ENCODE measurements around the gene WWC2.

WWC2 gene

GRCh38 chr4:183264614-183265013 is 165.6 kb downstream of the WWC2 start:
- Histone ChIP-seq H3K4me1 (peaks cover 4% of the 10 kb centered on the region), H3K79me2 (no peaks in the 10 kb centered on the region), H3K4me2 (ENCODE audit: low read length) (no peak overlapping the region), H3K36me3 (ENCODE audit: control insufficient read depth, insufficient read depth, low read length) (no peaks in the 10 kb centered on the region), H3K4me3 (ENCODE audit: low read depth, low read length) (no peak overlapping the region), H3K27me3 (ENCODE audit: control insufficient read depth, insufficient read depth, low read length) (no peaks in the 10 kb centered on the region), H3K27ac (no peak overlapping the region), H3K9ac (no peak overlapping the region), H3K9me3 (ENCODE audit: control insufficient read depth, low read length) (no peaks in the 10 kb centered on the region), H2AFZ (no peak overlapping the region)
- TF ChIP-seq, protein P1, sequence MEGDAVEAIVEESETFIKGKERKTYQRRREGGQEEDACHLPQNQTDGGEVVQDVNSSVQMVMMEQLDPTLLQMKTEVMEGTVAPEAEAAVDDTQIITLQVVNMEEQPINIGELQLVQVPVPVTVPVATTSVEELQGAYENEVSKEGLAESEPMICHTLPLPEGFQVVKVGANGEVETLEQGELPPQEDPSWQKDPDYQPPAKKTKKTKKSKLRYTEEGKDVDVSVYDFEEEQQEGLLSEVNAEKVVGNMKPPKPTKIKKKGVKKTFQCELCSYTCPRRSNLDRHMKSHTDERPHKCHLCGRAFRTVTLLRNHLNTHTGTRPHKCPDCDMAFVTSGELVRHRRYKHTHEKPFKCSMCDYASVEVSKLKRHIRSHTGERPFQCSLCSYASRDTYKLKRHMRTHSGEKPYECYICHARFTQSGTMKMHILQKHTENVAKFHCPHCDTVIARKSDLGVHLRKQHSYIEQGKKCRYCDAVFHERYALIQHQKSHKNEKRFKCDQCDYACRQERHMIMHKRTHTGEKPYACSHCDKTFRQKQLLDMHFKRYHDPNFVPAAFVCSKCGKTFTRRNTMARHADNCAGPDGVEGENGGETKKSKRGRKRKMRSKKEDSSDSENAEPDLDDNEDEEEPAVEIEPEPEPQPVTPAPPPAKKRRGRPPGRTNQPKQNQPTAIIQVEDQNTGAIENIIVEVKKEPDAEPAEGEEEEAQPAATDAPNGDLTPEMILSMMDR (IDR thresholded peaks at IDR 0.05), result no peak

DNA sequence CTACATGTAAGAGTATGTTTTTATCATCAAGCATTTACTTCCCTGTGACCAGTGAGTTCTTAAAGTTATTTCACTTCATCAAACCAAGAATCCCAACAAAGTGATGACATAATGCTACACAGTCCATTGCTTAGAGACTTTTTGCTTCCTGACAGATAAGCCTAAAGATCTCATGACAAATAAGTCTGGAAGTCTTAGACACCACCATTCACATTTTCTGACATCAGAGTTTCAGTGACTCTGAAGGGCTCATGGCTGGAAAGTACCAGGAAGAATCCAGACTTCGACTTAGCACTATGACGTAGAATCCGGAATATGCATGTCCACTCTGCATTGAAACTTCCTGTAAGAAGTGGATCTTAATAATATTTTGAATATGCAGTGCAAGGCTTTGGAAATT is 167.3 kb downstream of the WWC2 start:
- Histone ChIP-seq H3K4me3 (ENCODE audit: low read depth, low read length) (no peak overlapping the region), H3K4me2 (ENCODE audit: low read length) (no peak overlapping the region), H3K9me3 (ENCODE audit: control insufficient read depth, low read length) (no peaks in the 10 kb centered on the region), H3K27ac (no peak overlapping the region), H2AFZ (no peak overlapping the region), H3K79me2 (no peaks in the 10 kb centered on the region), H3K27me3 (ENCODE audit: control insufficient read depth, insufficient read depth, low read length) (no peaks in the 10 kb centered on the region), H3K4me1 (peaks cover 4% of the 10 kb centered on the region), H3K36me3 (ENCODE audit: control insufficient read depth, insufficient read depth, low read length) (no peaks in the 10 kb centered on the region), H3K9ac (no peak overlapping the region)
- TF ChIP-seq, protein P1 (IDR thresholded peaks at IDR 0.05), result no peak

DNA sequence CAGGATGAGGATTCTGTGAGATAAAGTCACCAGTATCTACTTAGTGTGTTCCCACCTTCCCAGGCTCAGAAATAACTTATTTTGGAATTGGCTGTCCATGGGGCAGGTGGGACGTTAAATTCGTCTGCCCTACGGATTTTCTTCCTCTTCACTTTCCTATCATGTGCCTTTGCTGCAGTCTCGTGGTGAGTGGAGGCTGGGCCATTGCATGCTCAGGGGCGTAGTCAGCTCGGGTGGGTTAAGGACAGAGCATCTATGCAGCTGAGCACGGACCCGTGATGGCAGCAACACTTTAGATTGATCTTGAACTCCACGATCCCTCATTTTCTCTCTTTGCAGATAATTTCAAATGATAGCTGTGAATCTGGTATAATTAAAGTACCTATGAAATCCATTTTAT is 169.5 kb downstream of the WWC2 start:
- no peaks in the 10 kb centered on the region for H3K4me1 ChIP-seq

DNA sequence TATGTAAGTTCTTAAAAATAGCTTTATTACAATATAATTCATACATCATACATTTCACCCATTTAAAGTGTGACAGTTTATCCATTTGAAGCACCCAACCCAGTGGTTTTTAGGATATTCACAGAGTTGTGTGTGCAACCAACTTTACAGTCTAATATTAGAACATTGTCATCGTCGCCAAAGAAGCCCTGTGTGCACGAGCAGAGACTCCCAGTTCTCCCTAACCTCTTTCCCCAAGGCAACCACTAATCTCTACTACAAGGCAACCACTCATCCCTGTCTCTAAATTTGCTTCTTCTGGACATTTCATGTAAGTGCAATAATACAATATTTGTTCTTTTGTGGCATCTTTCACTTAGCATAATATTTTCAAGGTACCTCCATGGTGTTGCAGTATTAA is 173.3 kb downstream of the WWC2 start:
- H3K4me3 ChIP-seq (ENCODE audit: low read depth, low read length), result no peak overlapping the region
- no peak overlapping the region for H2AFZ ChIP-seq
- no peak overlapping the region for H3K27ac ChIP-seq
- no peaks in the 10 kb centered on the region for H3K9me3 ChIP-seq (ENCODE audit: control insufficient read depth, low read length)
- no peaks in the 10 kb centered on the region for H3K4me1 ChIP-seq
- TF ChIP-seq, protein P1 (IDR thresholded peaks at IDR 0.05), result no peak
- no peaks in the 10 kb centered on the region for H3K27me3 ChIP-seq (ENCODE audit: control insufficient read depth, insufficient read depth, low read length)
- no peak overlapping the region for H3K9ac ChIP-seq
- H3K36me3 ChIP-seq (ENCODE audit: control insufficient read depth, insufficient read depth, low read length), result no peaks in the 10 kb centered on the region
- no peak overlapping the region for H3K4me2 ChIP-seq (ENCODE audit: low read length)
- no peaks in the 10 kb centered on the region for H3K79me2 ChIP-seq

More for the DNA sequence above, 169.5 kb downstream of the WWC2 start:
- H3K27me3 ChIP-seq (ENCODE audit: control insufficient read depth, insufficient read depth, low read length), result no peaks in the 10 kb centered on the region
- no peak overlapping the region for H3K4me2 ChIP-seq (ENCODE audit: low read length)
- H3K27ac ChIP-seq, result no peak overlapping the region
- no peaks in the 10 kb centered on the region for H3K9me3 ChIP-seq (ENCODE audit: control insufficient read depth, low read length)
- H3K79me2 ChIP-seq, result no peaks in the 10 kb centered on the region
- H2AFZ ChIP-seq, result no peak overlapping the region
- TF ChIP-seq, protein P1 (IDR thresholded peaks at IDR 0.05), result no peak
- H3K36me3 ChIP-seq (ENCODE audit: control insufficient read depth, insufficient read depth, low read length), result no peaks in the 10 kb centered on the region
- no peak overlapping the region for H3K4me3 ChIP-seq (ENCODE audit: low read depth, low read length)
- H3K9ac ChIP-seq, result no peak overlapping the region

DNA sequence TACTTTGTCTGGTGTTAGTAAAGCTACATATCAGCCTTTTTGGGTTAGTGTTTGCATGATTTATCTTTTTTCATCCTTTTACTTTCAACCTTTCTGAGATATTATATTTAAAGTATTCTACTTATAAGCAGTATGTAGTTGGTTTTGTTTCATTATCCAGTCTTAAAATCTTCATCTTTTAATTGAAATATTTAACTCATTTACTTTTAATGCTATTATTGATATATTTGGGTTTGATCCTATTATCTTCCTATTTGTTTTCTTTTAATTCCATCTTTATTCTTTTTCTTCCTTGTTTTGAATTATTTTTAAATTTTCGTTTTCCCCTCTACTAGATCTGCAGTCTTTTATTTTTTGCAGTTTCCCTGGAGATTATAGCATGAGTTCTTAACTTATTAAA is 177.0 kb downstream of the WWC2 start:
- no peak overlapping the region for H3K9ac ChIP-seq
- H3K36me3 ChIP-seq (ENCODE audit: control insufficient read depth, insufficient read depth, low read length), result no peaks in the 10 kb centered on the region
- H3K27ac ChIP-seq, result no peak overlapping the region
- no peaks in the 10 kb centered on the region for H3K79me2 ChIP-seq
- H3K9me3 ChIP-seq (ENCODE audit: control insufficient read depth, low read length), result no peaks in the 10 kb centered on the region
- H3K4me1 ChIP-seq, result no peaks in the 10 kb centered on the region
- no peak overlapping the region for H3K4me3 ChIP-seq (ENCODE audit: low read depth, low read length)
- no peak overlapping the region for H3K4me2 ChIP-seq (ENCODE audit: low read length)
- no peak overlapping the region for H2AFZ ChIP-seq
- no peaks in the 10 kb centered on the region for H3K27me3 ChIP-seq (ENCODE audit: control insufficient read depth, insufficient read depth, low read length)
- TF ChIP-seq, protein P1 (IDR thresholded peaks at IDR 0.05), result no peak

All from parathyroid adenoma (tissue), 2 donors.